Endodermal cell (in vitro differentiated cells): ENCODE results near the gene RNF126. TPM values are rescaled to one million over a fixed set of nuclear protein-coding genes. Genes with fewer than 3 reads are reported as not detected.
"Not testable (repeated sequence)": the region's sequence is repeated elsewhere in the genome, so short reads cannot be mapped to it uniquely, and the experiment has no call there.

ENCODE experiments used
- DNase-seq: peaks from one replicate; pipeline ENCODE4 v3.0.0-alpha.2; 2017
- H3K27ac ChIP-seq: 2 replicates; pipeline ENCODE4 v1.5.1; 2013; ENCODE audit warnings: mild to moderate bottlenecking, low read depth, low read length, moderate library complexity
- H3K27me3 ChIP-seq: 2 replicates; pipeline ENCODE4 v1.6.1; 2013; ENCODE audit warnings: mild to moderate bottlenecking, low read length, moderate library complexity; ENCODE audit not compliant: insufficient read depth, control insufficient read depth, poor library complexity, severe bottlenecking
- H3K36me3 ChIP-seq: 2 replicates; pipeline ENCODE4 v1.7.0; 2013; ENCODE audit warnings: mild to moderate bottlenecking, low read length, moderate library complexity; ENCODE audit not compliant: control insufficient read depth, insufficient read depth
- H3K4me1 ChIP-seq: one replicate; pipeline ENCODE4 v1.7.0; 2013; ENCODE audit warnings: low read length; ENCODE audit not compliant: control insufficient read depth, insufficient read depth
- H3K4me3 ChIP-seq: 2 replicates; pipeline ENCODE4 v1.5.1; 2013; ENCODE audit warnings: mild to moderate bottlenecking, low read length, moderate library complexity
- H3K9ac ChIP-seq: 2 replicates; pipeline ENCODE4 v1.6.1; 2013; ENCODE audit warnings: mild to moderate bottlenecking, low read length, moderate library complexity; ENCODE audit not compliant: poor library complexity, severe bottlenecking; ENCODE audit errors: extremely low read depth
- H3K9me3 ChIP-seq: 2 replicates; pipeline ENCODE4 v1.6.1; 2013; ENCODE audit warnings: mild to moderate bottlenecking, low read length, moderate library complexity; ENCODE audit not compliant: control insufficient read depth
- H3K27ac Mint-ChIP-seq: 2 replicates; pipeline ENCODE4 v1.8.0; 2020; ENCODE audit warnings: mixed read lengths
- H3K27me3 Mint-ChIP-seq: 2 replicates; pipeline ENCODE4 v1.8.0; 2021; ENCODE audit warnings: mild to moderate bottlenecking, mixed read lengths; ENCODE audit not compliant: insufficient read depth
- H3K36me3 Mint-ChIP-seq: 2 replicates; pipeline ENCODE4 v1.8.0; 2020; ENCODE audit warnings: low read depth, mixed read lengths
- H3K4me1 Mint-ChIP-seq: 2 replicates; pipeline ENCODE4 v1.8.0; 2020; ENCODE audit warnings: mixed read lengths
- H3K4me3 Mint-ChIP-seq: 2 replicates; pipeline ENCODE4 v1.8.0; 2020; ENCODE audit warnings: mild to moderate bottlenecking, moderate library complexity, mixed read lengths
- H3K9me3 Mint-ChIP-seq: 2 replicates; pipeline ENCODE4 v1.8.0; 2020; ENCODE audit warnings: mild to moderate bottlenecking, mixed read lengths
- CTCF ChIP-seq: fragments of 200-600 bp; sonication (generic); conservative IDR thresholded peaks from 2 replicates; pipeline ENCODE4 v1.5.0; 2021; ENCODE audit warnings: antibody characterized with exemption, mild to moderate bottlenecking
- WGBS, 2 experiments: methylation state at CpG; one replicate each; pipeline versions ENCODE4 v1.1.5 to v1.1.7; 2013; ENCODE audit warnings: missing lambda C conversion rate in 2 of 2, mixed read lengths in 1 of 2; ENCODE audit not compliant: insufficient coverage in 1 of 2, insufficient read length in 1 of 2; 5-methylcytosine and 5-hydroxymethylcytosine counted together
- total RNA-seq, 2 donors: library from RNA; stranded (reverse); fragmentation: NEBNext Ultra II Directional in 1 of 2; extraction: Animal tissue kit (Norgen Biotek cat#: 25700) in 1 of 2; gene quantifications; 2 replicates in 1 of 2; 3 replicates in 1 of 2; pipeline ENCODE4 v1.2.1, GENCODE V29; 2021

Gene RNF126
- total RNA-seq, 2 donors from 2014 or later: 49.1 to 66.4 TPM

- H3K27ac ChIP-seq: no peak overlapping the region
- peaks cover 11% of the 10 kb centered on the region for H3K9me3 Mint-ChIP-seq
Observed at GRCh38 chr19:704447-704741, 41.4 kb upstream of the RNF126 start.

GRCh38 chr19:703651-704446 is 40.8 kb upstream of the RNF126 start:
- WGBS, 2 experiments: 35 to 41% methylated on average over 6 to 46 of the region's 50 CpGs
- no peak overlapping the region for H3K27ac Mint-ChIP-seq
- DNase-seq: peak; percentile 99

More at GRCh38 chr19:704447-704741, 41.4 kb upstream of the RNF126 start:
- H3K4me1 ChIP-seq: no peaks in the 10 kb centered on the region
- no peak for TF ChIP-seq CTCF
- no peak overlapping the region for H3K9ac ChIP-seq
- no peaks in the 10 kb centered on the region for H3K27me3 ChIP-seq
- Mint-ChIP-seq H3K36me3 (no peaks in the 10 kb centered on the region), H3K27ac (no peak overlapping the region), H3K4me1 (no peaks in the 10 kb centered on the region), H3K27me3 (peaks cover 11% of the 10 kb centered on the region), H3K4me3 (no peak overlapping the region)
- DNase-seq: no peak
- H3K9me3 ChIP-seq: no peaks in the 10 kb centered on the region
- H3K4me3 ChIP-seq: no peak overlapping the region
- 79 to 90% methylated on average over 2 to 13 of the region's 14 CpGs for WGBS, 2 experiments
- no peaks in the 10 kb centered on the region for H3K36me3 ChIP-seq

GRCh38 chr19:703329-703650 is 40.3 kb upstream of the RNF126 start:
- H3K27me3 ChIP-seq: no peaks in the 10 kb centered on the region
- 80 to 88% methylated on average over 1 to 4 of the region's 4 CpGs for WGBS, 2 experiments
- TF ChIP-seq CTCF: no peak
- no peaks in the 10 kb centered on the region for H3K4me1 Mint-ChIP-seq
- no peak overlapping the region for H3K4me3 ChIP-seq
- peak overlapping the region; percentile 38 for H3K4me3 Mint-ChIP-seq
- DNase-seq: no peak
- no peaks in the 10 kb centered on the region for H3K36me3 ChIP-seq
- no peaks in the 10 kb centered on the region for H3K4me1 ChIP-seq
- no peak overlapping the region for H3K27ac Mint-ChIP-seq
- no peak overlapping the region for H3K9ac ChIP-seq
- H3K27ac ChIP-seq: no peak overlapping the region
- no peaks in the 10 kb centered on the region for H3K9me3 ChIP-seq
- peaks cover 11% of the 10 kb centered on the region for H3K9me3 Mint-ChIP-seq
- H3K27me3 Mint-ChIP-seq: peaks cover 11% of the 10 kb centered on the region
- H3K36me3 Mint-ChIP-seq: no peaks in the 10 kb centered on the region

More at GRCh38 chr19:703651-704446, 40.8 kb upstream of the RNF126 start:
- H3K27me3 ChIP-seq: no peaks in the 10 kb centered on the region
- H3K4me3 Mint-ChIP-seq: peak overlapping the region; percentile 38
- no peak for TF ChIP-seq CTCF
- H3K27ac ChIP-seq: no peak overlapping the region
- peaks cover 11% of the 10 kb centered on the region for H3K9me3 Mint-ChIP-seq
- peaks cover 11% of the 10 kb centered on the region for H3K27me3 Mint-ChIP-seq
- no peaks in the 10 kb centered on the region for H3K4me1 Mint-ChIP-seq
- H3K9me3 ChIP-seq: no peaks in the 10 kb centered on the region
- H3K9ac ChIP-seq: no peak overlapping the region
- no peaks in the 10 kb centered on the region for H3K36me3 ChIP-seq
- no peak overlapping the region for H3K4me3 ChIP-seq
- no peaks in the 10 kb centered on the region for H3K36me3 Mint-ChIP-seq
- H3K4me1 ChIP-seq: no peaks in the 10 kb centered on the region

- not testable (repeated sequence) for H3K27me3 Mint-ChIP-seq, H3K36me3 ChIP-seq, H3K27ac Mint-ChIP-seq, H3K9me3 Mint-ChIP-seq, H3K9me3 ChIP-seq, H3K4me1 ChIP-seq, H3K27ac ChIP-seq, H3K4me1 Mint-ChIP-seq, H3K4me3 ChIP-seq, H3K27me3 ChIP-seq, H3K9ac ChIP-seq, DNase-seq, H3K36me3 Mint-ChIP-seq
- H3K4me3 Mint-ChIP-seq: peak overlapping the region; percentile 38
- 83 to 85% methylated on average over 4 to 6 of the region's 6 CpGs for WGBS, 2 experiments
Observed at GRCh38 chr19:702847-703246, 39.8 kb upstream of the RNF126 start.
